ENCODE data around the gene CELA2A. TPM values are rescaled to one million over a fixed set of nuclear protein-coding genes. Genes with fewer than 3 reads are reported as not detected.

Gene CELA2A
- total RNA-seq: 0.14 and 0.37 TPM in 2 replicates

GRCh38 chr1:15456313-15456954 is at the start of gene CELA2A:
Gene CELA2A, plus strand, starts transcription at chr1:15456732. Its CDS starts 22 bp downstream, at chr1:15456754.

DNA sequence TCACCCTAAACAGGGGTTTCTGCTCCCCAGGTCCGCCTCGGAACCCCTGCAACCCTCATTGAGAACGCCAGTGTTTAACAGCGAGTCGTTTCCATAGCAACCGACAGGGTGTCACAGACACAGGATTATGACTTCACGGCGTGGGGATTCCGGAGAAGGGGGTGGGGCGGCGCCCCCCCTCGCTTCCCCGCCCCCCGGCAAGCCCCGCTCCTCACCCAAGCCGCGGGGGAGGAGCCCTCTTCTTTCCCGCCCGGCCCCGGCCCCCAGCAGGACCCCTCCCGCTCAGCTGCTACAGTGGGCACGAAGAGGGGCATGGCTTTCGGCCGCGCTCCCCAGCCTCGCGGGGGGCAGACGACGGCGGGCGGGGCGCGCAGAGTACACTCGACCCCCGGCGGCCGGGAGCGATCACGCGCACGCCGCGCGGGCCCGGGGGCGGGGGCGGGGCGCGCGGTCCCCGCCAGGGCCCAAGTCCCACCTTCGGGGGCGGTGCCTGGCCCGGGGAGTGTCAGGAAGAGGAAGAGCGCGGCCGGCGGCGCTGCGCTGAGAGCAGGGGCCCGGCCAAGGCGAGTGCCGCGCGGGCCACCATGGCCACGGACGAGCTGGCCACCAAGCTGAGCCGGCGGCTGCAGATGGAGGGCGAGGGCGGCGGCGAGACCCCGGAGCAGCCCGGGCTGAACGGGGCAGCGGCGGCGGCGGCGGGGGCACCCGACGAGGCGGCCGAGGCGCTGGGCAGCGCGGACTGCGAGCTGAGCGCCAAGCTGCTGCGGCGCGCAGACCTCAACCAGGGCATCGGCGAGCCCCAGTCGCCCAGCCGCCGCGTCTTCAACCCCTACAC is 46.9 kb upstream of the CELA2A start, which contains the start of gene EFHD2:
Gene EFHD2 (plus strand): TSS at position 501 of the 835 bp plus-strand sequence. CDS start 84 bp downstream, at position 585.

GRCh38 chr1:15475752-15476314 is 19.3 kb downstream of the CELA2A start, which contains the start of gene CELA2B:
Gene CELA2B, plus strand, starts transcription at chr1:15476104. Its CDS starts 22 bp downstream, at chr1:15476126.

Other genes with a start within 250 kb of the CELA2A start
- gene FHAD1, start 209.5 kb upstream of the CELA2A start, total RNA-seq: 0.83 and 1.1 TPM in 2 replicates
- gene EFHD2, start 46.8 kb upstream of the CELA2A start, total RNA-seq: 18.5 and 19.0 TPM in 2 replicates
- not detected in 2 replicates for gene CTRC, start 18.3 kb upstream of the CELA2A start, total RNA-seq
- 0.18 and 0.28 TPM in 2 replicates for gene CELA2B, start 19.4 kb downstream of the CELA2A start, total RNA-seq
- gene CASP9, start 67.5 kb downstream of the CELA2A start, total RNA-seq: 3.9 and 5.5 TPM in 2 replicates
- 13.9 and 15.4 TPM in 2 replicates for gene DNAJC16, start 70.1 kb downstream of the CELA2A start, total RNA-seq
- 0.83 and 1.6 TPM in 2 replicates for gene AGMAT, start 128.3 kb downstream of the CELA2A start, total RNA-seq
- 10.0 and 14.5 TPM in 2 replicates for gene DDI2, start 160.7 kb downstream of the CELA2A start, total RNA-seq
- 49.2 and 83.8 TPM in 2 replicates for gene PLEKHM2, start 227.6 kb downstream of the CELA2A start, total RNA-seq